ENCODE data around the gene APH1A. TPM values are rescaled to one million over a fixed set of nuclear protein-coding genes. Genes with fewer than 3 reads are reported as not detected.

Gene APH1A
- total RNA-seq, 1 experiment from 2014 or later, result 109 TPM

DNA sequence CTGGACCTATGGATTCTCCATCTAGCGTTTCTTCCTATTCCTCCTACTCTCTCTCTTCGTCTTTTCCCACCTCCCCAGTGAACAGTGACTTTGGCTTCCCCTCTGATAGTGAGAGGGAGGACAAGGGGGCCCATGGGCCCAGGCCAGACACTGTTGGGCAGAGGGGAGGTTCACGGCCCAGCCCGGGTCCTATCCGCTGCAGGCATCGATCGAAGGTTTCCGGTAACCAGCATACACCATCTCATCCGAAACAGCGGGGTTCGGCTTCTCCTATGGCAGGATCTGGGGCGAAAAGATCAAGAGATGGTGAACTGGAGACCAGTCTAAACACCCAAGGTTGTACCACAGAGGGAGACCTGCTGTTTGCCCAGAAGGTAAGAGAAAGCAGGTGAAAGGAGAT, 14.4 kb upstream of the APH1A start:
- H3K79me2 ChIP-seq (ENCODE audit: insufficient read depth, low read length), result no peaks in the 10 kb centered on the region
- ATAC-seq (no peak), DNase-seq (ENCODE audit: low read depth, low spot score) (no peak)
- POLR2A ChIA-PET, result no interaction called here
- no peak overlapping the region for H2AFZ ChIP-seq (ENCODE audit: low read depth, low read length, poor library complexity, severe bottlenecking)
- H3K9ac ChIP-seq (ENCODE audit: low read length), result no peak overlapping the region
- intact Hi-C loops (cut with micrococcal nuclease), result no loop called here
- no peaks in the 10 kb centered on the region for H3K9me2 ChIP-seq (ENCODE audit: insufficient read depth)
- no peaks in the 10 kb centered on the region for H3K9me3 ChIP-seq (ENCODE audit: control insufficient read depth in 1 of 2, insufficient read depth in 1 of 2, low read depth in 1 of 2, low read length in 2 of 2)
- no peaks in the 10 kb centered on the region for H3K4me1 ChIP-seq (ENCODE audit: control insufficient read depth in 1 of 2, insufficient read depth in 2 of 2, low read length in 2 of 2)
- peaks cover 8% of the 10 kb centered on the region; the same call in 1 of the 2 replicates for H3K27me3 ChIP-seq (ENCODE audit: insufficient read depth, low read length)
- no peaks in the 10 kb centered on the region for H4K20me1 ChIP-seq (ENCODE audit: insufficient read depth)
- TF ChIP-seq TCF7L2 (IDR thresholded peaks at IDR 0.05; ENCODE audit: borderline replicate concordance, extremely low read depth, insufficient read depth, insufficient read length), result no peak
- RAD21 ChIA-PET (ENCODE audit: low non-redundant PET in 1 of 2, low total read pairs in 2 of 2, uncharacterized antibody in 2 of 2, unreplicated experiment in 2 of 2), result no interaction called here
- CTCF ChIA-PET, result interaction anchor here (1.7 kb wide), 1 partner anchor 11 kb away, joined by 3 read pairs; the partner anchor contains the start of gene C1orf54
- no peaks in the 10 kb centered on the region for H3K36me3 ChIP-seq (ENCODE audit: control insufficient read depth in 1 of 2, insufficient read depth in 2 of 2, low read length in 2 of 2)
- no TSS peak for BruUV-seq (replicated peaks)
- no peak overlapping the region for H3K4me3 ChIP-seq (replicated peaks in 1 of 2; ENCODE audit: low read depth in 1 of 2, low read length in 2 of 2)
- H3K27ac ChIP-seq (ENCODE audit: low read depth, low read length), result no peak overlapping the region
- no peak overlapping the region for H3K4me2 ChIP-seq (ENCODE audit: low read length)

DNA sequence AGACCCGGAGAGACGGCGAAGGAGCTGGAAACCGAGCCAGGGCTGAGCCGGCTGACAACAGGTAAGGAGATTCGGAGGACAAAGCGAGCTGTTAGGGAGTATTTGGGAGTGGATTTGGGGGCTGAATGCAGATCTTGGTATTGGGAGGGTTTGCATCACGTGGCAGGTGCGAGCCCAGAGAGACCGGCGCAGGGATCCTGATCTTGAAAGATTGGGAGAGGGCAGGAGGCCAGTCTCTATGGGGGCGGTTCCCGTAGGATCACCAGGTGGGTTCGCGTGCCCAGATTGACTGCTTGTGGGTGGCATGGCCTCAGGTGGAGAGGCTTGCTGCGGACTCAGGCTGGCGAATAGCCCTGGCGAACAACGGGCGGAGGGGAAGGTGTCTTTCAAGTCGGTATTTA, 13.7 kb upstream of the APH1A start:
- H4K20me1 ChIP-seq (ENCODE audit: insufficient read depth), result no peaks in the 10 kb centered on the region
- no peak overlapping the region for H2AFZ ChIP-seq (ENCODE audit: low read depth, low read length, poor library complexity, severe bottlenecking)
- no peaks in the 10 kb centered on the region for H3K4me1 ChIP-seq (ENCODE audit: control insufficient read depth in 1 of 2, insufficient read depth in 2 of 2, low read length in 2 of 2)
- intact Hi-C loops (cut with micrococcal nuclease), result no loop called here
- H3K27me3 ChIP-seq (ENCODE audit: insufficient read depth, low read length), result peaks cover 6% of the 10 kb centered on the region; the same call in 1 of the 2 replicates
- no peak for ATAC-seq
- no peak overlapping the region for H3K4me3 ChIP-seq (replicated peaks in 1 of 2; ENCODE audit: low read depth in 1 of 2, low read length in 2 of 2)
- TF ChIP-seq EGR1 (IDR thresholded peaks at IDR 0.05; ENCODE audit: low read depth), result no peak
- TF ChIP-seq EZH2phosphoT487 (IDR thresholded peaks at IDR 0.05; ENCODE audit: borderline replicate concordance), result no peak
- TF ChIP-seq SRF (IDR thresholded peaks at IDR 0.05; ENCODE audit: low read depth), result no peak
- TF ChIP-seq, protein P1, sequence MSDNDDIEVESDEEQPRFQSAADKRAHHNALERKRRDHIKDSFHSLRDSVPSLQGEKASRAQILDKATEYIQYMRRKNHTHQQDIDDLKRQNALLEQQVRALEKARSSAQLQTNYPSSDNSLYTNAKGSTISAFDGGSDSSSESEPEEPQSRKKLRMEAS (IDR thresholded peaks at IDR 0.05), result no peak
- TF ChIP-seq RAD21 (IDR thresholded peaks at IDR 0.05; ENCODE audit: low read depth), result no peak
- no peak for TF ChIP-seq POLR2AphosphoS5 (IDR thresholded peaks at IDR 0.05; ENCODE audit: low read depth, low read length)
- no peak for TF ChIP-seq ZFX (IDR thresholded peaks at IDR 0.05)
- no peaks in the 10 kb centered on the region for H3K36me3 ChIP-seq (ENCODE audit: control insufficient read depth in 1 of 2, insufficient read depth in 2 of 2, low read length in 2 of 2)
- no peak for DNase-seq (ENCODE audit: low read depth, low spot score)
- H3K27ac ChIP-seq (ENCODE audit: low read depth, low read length), result no peak overlapping the region
- H3K9me2 ChIP-seq (ENCODE audit: insufficient read depth), result no peaks in the 10 kb centered on the region
- BruUV-seq (replicated peaks), result no TSS peak
- CTCF ChIA-PET, result interaction anchor here (1.7 to 2.1 kb wide), 2 partner anchors 10 to 27 kb away, joined by 3 to 18 read pairs; partner anchors contain the start of gene C1orf54
- H3K4me2 ChIP-seq (ENCODE audit: low read length), result no peak overlapping the region
- H3K9ac ChIP-seq (ENCODE audit: low read length), result no peak overlapping the region
- POLR2A ChIA-PET, result no interaction called here
- RAD21 ChIA-PET (ENCODE audit: low non-redundant PET in 1 of 2, low total read pairs in 2 of 2, uncharacterized antibody in 2 of 2, unreplicated experiment in 2 of 2), result no interaction called here
- H3K79me2 ChIP-seq (ENCODE audit: insufficient read depth, low read length), result no peaks in the 10 kb centered on the region
- H3K9me3 ChIP-seq (ENCODE audit: control insufficient read depth in 1 of 2, insufficient read depth in 1 of 2, low read depth in 1 of 2, low read length in 2 of 2), result no peaks in the 10 kb centered on the region
